8988T (cell line): ENCODE results near the gene ORMDL3.

Experiments used
- DNase-seq: peaks from one replicate; pipeline ENCODE4 v3.0.0; 2011

The ORMDL3 gene, protein sequence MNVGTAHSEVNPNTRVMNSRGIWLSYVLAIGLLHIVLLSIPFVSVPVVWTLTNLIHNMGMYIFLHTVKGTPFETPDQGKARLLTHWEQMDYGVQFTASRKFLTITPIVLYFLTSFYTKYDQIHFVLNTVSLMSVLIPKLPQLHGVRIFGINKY

DNA sequence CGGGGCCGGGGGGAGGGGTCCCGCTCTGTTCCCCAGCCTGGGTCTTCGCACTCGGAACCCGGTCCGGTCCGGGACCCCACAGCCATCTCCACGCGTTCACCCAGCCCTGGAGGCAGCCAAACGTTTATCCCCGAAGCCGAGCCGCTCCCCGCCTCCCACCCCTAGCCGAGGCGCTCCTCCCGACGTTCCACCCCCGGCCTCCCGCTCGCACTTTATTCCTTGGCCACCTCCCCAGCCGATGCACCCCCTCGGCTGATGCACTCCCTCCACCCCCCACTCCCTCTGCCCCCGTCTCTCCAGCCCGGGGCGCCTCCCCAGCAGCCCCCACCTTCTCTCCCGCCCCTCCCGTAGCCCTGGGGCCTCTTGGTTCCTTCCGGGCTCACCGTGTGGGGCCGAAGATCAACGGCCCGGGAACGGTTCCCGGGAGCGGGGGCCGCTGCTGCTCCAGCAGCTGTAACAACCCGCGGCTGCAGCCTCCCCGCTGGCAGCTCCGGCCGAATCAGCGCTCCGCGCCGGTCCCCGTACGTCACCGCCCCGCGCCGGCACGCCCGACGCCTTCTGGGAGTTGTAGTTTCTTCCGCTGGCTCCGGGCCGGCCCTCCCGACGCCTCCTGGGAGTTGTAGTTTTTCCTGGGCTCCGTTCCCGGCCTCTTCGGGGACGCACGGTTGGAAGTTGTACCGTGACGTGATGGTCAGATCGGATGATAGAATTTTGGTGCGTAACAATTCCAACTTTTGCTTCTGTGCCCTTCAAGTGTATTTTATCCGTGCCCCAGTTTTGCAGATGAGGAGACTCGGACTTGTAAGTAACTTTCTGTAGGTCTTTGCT lies at the start of gene ORMDL3, which contains the start of gene LRRC3C:
Gene ORMDL3, minus strand, starts transcription at position 501 of the 828 bp plus-strand sequence. CDS start 3,398 bp downstream, outside the sequence.
Gene LRRC3C, plus strand, starts transcription at position 632 of the 828 bp plus-strand sequence. CDS start 13,792 bp downstream, outside the sequence.
- DNase-seq, result peak; percentile 69

DNA sequence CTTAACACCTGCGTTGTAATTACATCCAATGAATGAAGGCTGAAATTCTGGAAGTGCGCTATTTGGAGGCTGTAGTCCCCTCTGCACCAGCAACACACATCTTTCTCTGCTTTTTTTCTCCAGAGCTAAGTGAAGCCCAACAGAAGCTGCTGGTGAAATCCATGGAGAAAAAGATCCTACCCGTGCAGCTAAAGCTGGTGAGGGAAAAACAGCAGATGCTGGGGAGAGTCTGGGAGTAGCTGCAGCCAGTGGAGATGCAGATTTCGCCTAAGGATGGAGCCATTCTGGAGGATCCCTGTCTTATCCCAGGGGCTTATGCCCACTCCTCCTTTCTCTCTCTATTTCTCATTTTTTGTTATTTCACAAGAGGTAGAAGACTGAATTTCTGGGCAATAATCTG lies 48.4 kb upstream of the ORMDL3 start:
- no peak for DNase-seq

DNA sequence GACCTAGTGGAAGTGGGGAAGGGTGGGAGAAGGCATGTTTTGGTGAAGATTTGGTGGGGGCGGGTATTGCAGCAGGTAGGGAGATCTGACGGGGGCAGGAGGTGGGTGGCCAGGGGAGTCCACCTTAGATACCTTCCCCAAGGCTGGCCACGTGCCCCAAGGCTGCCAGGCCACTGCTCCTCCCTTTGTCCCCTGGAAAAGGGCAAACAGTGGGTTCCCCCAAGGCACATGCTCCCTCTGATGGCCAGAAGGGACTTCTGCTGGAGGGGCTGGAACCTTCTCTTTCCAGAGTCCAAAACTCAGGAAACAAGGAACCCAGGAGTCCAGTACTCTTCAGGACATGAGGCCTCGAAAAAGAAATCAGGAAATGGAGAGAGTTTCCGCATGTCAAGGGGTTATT lies 47.0 kb upstream of the ORMDL3 start:
- no peak for DNase-seq

DNA sequence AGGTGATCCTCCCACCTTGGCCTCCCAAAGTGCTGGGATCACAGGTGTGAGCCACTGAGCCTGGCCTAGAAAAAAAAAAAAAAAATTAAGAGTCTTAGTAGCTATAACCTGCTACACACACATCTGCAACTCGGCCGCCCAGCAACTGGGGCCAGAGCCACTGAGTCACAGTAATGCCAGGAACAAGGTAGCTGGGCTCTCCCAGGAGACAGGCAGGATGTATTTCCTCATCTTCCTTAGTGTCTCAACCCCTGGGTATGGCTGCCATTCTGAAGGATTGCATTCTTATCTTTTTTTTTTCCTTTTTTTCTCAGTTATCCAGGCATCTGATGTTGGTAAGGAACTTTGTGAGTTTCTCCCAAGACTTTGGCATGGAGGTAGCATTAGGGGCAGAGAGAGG lies 46.1 kb upstream of the ORMDL3 start:
- DNase-seq, result no peak

DNA sequence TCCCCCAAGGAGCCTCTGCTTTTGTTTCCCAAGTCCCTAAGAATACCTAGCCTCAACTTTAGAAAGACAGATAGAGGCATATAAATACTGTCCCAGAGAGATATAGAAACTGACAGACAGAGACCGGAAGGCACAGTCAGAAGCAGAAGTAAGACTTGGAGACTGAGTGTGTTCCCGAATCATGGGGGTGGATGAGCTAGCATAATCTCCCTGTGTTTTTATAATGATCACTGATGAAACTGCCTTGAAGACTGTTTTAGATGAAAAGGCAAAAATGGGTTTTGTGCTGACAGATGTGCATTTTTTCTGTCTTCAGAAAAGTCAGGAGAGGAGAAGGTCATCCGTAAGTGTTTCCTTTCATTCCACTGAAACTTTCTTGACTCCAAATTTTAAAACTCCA lies 44.9 kb upstream of the ORMDL3 start:
- no peak for DNase-seq

DNA sequence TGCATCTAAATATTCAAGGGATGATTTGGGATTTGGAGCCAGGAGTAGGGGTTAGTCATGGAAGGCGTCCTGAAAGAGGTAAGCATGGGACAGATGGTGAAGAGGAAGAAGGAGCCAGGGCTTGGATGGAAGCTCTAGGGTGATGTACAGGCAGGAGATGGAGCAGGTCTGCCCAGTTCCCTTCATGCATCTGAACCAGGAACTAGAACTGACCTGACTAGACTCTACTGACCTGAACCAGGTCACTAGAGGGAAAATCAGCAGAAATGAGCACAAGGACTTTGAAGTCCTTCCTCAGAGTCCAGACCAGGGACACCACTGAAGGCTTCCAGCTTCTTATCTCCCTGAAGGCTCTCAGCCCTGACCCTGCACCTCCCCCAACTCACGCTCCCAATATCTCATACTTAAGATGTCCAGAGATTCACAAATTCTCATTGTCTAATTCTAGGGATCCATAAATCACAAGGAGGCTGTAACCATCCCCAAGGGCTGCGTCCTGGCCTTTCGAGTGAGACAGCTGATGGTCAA lies 43.7 kb upstream of the ORMDL3 start:
- no peak for DNase-seq

DNA sequence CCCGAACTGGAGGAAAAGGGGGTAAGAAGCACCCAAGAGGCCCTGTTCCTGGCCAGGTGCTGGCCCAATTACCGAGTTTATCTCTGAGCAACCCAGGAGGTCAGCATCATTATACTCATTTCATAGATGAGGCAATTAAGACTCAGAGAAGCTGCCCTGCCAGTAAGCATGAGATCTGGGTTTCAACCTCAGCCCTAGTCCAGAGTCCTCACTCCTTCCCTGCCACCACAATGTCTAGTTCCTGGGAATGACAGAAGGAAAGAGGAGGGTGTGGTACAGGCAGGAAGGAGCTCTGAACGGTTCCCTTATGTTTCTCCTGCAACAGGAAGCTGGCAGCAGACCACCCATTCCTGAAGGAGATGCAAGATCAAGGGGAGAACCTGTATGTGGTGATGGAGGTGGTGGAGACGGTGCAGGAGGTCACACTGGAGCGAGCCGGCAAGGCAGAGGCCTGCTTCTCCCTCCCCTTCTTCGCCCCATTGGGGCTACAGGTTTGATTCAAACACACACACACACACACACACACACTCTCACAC lies 42.8 kb upstream of the ORMDL3 start:
- no peak for DNase-seq

DNA sequence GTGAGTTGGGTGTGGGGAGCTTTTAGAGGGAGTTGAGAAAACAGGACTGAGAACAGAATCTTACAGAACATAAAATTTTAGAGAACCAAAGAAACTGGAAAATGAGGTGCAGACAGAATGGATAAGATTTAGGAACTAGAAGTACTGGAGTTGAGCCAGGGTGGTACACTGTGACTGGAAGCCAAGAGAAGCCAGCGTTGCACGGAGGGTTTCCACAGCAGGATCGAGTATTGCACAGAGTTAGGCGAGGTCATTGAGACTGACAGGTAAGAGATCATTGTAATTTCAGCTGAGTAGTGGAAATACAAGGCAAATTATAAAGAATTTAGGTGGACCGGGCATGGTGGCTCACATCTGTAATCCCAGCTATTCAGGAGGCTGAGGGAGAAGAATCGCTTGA lies 42.0 kb upstream of the ORMDL3 start:
- no peak for DNase-seq

DNA sequence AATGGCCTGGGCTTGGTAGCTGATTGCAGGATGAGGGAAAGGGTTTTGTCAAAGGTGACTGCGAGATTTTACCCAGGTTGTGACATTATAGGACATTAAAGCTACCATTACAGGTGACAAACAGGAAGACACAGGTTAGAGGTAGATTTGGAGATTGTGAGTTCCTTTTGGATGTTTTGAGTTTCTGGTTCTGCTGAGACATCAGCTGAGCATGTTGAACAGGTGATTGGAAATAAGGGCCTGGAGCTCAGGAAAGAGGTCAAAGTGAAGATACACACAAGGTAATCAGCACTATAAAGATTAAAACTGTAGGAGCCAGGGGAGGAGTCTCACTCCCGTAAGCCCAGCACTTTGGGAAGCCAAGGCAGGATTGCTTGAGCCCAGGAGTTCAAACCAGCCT lies 41.4 kb upstream of the ORMDL3 start:
- DNase-seq, result no peak

DNA sequence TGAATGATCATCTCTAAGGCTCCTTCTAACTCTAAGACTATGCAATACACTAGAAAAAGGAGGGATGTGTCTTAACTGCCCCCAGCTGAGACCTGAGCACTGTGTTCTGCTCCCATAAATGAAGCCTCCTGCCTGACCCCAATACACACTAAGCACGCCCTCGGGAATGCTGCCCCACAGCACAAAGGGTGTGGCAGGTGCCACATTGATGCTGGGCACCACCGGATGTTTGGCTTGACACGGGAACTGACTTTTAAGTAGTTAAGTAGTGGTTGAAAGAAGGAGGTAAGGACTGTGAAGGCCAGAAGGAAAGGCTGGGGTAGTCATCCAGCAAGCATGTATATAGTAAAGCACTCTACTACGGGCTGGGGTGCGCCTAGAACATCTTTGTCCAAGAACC lies 39.4 kb upstream of the ORMDL3 start:
- DNase-seq, result no peak

DNA sequence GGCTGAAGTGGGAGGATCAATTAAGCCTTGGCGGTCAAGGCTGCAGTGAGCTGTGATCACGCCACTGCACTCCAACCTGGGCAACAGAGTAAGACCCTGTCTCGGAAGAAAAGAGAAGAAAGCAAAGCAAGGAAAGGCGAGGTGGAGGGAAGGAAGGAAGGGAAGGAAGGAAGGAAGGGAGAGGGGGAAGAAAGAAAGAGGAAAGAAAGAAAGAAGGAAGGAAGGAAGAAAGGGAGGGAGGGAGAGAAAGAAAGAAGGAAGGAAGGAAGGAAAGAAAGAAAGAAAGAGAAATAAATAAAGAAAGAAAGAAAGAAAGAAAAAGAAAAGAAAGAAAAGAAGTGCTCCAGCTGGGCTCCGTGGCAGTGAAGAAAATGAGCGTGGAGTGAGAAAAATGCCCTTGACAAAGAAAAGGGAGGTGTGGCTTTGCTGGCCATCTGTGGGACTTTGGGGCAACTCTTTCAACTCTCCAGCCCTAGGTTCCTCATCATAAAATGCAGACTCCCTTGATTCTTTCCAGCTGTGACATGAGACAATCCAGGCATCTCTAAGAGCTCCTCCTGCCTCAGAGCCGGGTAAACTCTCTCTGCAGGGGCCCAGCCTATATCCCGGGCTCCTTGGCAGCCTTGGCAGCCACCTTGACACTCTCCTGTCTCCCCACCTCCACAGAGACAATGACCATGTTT lies 37.8 kb upstream of the ORMDL3 start:
- no peak for DNase-seq

DNA sequence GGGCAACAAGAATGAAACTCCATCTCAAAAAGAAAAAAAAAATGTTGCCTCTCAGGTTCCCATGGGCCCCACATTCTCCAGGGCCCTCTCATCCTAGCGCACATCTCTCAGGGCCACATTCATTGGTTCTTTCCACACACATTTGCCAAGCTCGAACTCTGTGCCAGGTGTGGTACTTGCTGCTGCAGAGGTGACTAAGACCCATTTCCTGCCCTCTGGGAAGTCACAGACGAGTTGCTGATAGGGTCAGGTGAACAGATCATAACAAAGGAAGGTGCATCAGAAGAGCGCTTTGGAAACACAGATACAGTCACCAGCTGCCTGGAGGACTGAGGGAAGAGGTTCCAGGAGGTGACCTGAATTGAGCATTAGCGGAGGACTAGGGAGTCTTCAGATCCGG lies 36.4 kb upstream of the ORMDL3 start:
- DNase-seq, result no peak

DNA sequence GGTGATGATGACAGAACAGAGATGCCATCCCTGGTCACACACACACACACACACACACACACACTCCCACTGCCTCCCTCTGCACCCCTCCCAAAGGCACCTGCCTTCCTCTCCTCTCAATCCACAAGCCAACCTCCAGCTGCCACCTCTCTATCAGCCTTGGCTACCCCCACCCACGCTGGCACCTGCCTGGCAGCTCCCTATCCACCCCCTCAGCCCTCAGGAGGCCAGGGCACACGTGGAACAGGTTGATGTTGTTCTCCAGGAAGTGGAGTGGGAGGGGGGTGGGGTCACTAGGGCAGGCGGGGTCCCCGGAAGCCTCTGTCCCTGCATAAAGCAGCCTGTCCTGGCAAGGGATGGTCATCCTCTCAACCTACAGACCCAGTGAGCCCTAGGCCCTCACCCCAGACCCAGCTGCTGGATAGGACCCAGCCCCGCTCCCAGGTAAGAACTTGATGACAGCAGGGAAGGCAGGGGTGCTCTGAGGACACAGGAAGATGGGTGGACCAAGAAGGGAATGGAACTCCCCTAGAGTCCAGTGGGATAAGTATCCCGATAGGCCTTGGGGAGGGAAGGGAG lies 35.3 kb upstream of the ORMDL3 start, which contains the start of gene GSDMA:
Gene GSDMA, plus strand, starts transcription at position 363 of the 579 bp plus-strand sequence. CDS start 2,684 bp downstream, outside the sequence.
- no peak for DNase-seq

DNA sequence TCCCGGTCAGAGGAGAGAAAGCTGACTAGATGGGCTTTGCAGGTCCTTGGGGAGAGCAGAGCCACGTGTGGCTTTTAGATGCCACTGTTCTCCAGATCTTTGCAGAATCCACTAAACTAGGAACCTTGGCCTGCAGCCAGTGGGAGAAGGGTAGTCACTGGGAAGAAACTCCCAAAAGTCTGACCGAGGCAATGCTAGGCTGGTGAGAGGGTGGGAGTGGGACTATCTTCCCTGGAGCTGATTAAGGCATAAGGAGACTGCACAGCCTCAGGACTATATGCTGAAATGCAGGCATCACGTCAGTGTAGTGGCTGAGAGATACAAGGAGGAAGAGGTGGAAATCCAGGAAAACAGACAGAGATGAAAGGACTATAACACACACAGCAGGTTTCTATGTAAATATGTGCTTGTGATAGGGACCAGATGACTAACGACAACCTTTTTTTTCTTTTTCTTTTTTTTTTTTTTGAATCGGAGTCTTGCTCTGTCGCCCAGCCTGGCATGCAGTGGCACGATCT lies 33.2 kb upstream of the ORMDL3 start:
- no peak for DNase-seq

DNA sequence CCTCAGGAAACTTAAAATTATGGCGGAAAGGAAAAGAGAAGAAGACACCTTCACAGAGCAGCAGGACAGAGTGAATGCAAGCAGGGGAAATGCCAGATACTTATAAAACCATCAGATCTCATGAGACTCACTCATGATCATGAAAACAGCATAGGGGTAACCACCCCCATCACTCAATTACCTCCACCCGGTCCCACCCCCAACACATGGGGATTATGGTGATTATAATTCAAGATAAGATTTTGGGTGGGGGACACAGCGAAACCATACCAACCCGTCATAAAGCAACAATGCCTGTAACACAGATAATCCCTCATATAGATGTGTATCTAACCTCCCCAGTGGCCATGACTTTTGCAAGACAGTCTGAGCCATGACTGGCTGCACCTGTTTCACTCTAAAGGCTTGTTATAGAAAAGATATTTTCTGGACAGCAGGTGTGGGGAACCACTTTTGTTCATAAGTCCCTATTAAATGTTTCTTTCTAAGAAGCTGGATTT lies 28.4 kb upstream of the ORMDL3 start:
- DNase-seq, result no peak

DNA sequence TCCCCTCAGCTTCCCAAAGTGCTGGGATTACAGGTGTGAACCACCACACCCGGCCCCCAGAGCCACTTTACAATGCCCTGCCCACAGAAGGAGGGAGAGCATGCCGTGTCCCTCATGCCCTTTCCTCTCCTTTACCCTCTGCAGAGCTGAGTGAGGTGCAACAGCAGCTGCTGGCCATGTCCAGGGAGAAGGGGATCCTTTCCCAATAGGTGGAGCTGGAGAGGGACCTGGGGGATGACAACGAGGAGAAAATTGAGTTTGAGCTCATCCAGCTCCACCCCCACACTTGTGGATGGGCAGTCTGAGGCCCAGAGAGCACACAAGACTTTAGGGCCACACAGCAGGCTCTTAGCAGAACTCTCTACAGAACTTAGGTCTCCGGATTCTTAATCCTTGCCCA lies 27.5 kb upstream of the ORMDL3 start:
- DNase-seq, result no peak

DNA sequence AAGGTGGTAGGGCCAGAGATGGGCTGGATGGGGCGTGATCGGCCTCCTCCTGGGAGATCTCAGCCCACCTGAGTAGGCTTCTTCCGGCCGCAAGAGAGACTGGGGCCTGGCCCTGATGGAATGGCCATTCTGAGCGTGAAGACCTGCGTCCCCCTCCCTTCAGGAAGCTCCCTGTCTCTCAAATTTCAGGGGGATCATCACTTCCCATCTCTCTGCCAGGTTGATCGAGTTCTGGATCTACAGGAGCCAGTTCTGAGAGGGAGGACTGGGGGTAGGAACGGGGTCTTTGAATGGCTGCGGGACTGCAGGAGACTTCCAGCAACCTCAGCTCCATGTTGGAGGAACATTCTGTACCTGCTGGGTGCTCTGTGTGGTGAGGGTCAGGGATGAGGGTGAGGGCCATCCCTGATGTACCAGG lies 26.1 kb upstream of the ORMDL3 start:
- DNase-seq, result no peak

DNA sequence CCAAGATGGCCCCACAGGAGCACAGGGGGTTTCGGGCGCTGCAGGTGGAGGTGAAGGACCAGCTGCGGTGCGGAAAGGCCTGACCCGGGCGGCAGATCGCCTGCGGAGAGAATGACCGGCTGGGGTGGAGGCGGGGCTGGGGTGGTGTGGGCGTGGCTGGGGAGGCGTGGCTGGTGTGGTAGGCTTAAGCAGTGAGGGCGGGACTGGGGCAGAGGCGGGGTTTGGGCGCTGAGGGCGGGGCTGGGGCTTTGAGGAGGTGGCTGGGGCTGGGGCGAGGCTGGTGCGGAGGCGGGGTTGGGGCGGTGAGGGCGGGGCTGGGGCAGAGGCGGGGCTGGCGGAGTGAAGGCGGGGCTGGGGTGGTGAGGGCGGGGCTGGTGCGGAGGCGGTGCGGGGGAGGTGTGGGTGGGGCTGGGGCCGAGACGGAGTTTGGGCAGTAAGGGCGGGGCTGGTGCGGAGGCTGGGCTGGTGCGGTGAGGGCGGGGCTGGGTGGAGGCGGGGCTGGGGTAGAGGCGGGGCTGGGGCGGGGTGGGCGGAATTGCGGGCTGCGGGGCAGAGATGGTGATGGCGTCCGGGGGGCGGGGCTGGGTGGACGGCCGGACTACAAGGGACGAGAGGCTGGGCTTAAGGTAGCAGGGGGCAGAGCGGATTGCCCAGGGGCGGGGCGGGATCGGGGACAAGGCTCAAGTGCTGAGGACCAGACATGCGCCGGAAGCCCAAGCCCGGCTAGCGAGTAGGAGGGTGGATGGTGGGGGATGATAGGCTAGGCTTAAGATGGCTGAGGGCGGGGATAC lies 25.5 kb upstream of the ORMDL3 start:
- DNase-seq, result peak; percentile 82

DNA sequence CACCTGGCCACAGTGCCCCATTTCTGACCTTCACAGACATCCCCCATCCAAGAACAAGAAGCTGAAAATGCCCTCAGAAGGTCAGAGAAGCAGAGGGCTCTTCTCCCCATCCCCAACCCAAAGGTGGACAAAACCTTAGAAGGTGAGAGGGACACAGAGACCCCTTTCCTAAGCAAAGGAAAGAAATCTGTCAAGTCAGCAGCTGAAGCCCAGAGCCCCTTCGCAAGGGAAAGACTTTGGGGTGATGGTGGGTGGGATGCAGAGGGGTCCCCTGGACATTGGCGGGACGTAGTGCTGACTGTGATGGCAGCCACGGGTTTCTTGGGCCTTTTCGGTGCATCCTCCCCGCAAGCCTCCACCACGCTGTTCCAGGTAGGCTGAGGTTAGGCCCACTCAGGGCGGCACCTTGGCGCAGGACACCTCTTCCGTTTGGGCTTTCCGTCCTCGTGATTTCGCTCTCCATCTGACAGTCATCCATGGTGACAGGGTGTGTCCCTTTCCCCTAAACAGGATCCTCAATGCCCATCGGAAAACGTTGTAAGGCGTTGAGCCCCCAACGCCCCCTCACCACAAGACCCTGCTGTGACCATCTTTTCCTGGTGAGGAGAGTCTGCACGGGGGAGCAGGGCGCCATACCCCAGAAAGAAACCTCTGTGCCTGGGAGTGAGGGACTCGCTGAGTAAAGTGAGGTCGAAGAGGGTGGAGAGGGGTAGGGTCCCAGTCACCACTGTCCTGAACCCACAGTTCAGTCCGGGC lies 24.7 kb upstream of the ORMDL3 start:
- no peak for DNase-seq

DNA sequence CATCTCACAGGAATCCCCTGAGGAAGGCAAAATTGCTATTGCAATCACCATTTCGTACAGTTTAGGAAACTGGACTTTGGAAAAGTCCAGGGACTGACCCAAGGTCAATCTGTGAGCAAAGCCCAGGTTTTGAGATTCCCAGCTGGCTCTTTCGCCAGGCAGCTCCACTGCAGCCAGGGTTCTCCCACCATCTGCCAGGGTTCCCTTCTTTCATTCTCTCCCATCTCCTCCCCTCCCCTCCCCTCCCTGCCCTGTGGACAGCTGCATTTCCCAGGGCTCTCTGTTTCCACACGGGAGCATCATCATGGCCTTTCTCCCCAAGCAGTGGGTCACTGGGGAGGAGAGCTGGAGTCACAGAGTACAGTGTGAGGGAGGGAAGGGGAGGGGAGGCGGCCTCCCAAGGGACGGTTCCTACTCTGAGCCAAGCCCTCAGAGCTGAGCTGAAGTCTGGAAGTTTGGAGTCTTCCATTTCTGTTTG lies 23.5 kb upstream of the ORMDL3 start:
- no peak for DNase-seq

DNA sequence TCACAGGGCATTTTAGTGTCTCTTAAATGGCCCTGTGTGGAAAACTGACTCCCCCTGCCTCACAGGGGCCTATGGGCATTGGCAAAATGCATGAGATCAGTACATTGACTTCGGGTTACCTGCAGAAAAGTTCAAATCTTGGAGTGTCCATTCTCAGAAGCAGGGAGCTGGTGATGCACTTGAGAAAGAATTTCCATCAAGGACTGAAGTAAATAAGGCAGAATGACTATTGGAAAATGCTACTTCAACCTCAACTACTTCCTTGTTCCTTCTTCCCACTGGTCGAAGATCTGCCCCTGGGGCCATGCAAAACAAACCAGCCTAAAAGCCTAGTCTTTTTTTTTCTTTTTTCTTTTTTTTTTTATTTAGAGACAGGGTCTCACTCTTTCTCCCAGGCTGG lies 21.6 kb upstream of the ORMDL3 start:
- no peak for DNase-seq
